Thoracic aorta (tissue), 2 donors: ENCODE results near the gene ZNF14. TPM values are rescaled to one million over a fixed set of nuclear protein-coding genes. Genes with fewer than 3 reads are reported as not detected.

Experiments used
- ATAC-seq: fragments of 150-250 bp; one replicate; pipeline ENCODE4 v1.8.0; 2017; ENCODE audit warnings: low read depth; ENCODE audit not compliant: insufficient number of reproducible peaks, low FRiP score
- DNase-seq: peaks from one replicate; pipeline ENCODE4 v3.0.0-alpha.2; 2020; ENCODE audit warnings: low spot score
- H3K27ac ChIP-seq, 2 donors: fragments of 200-600 bp; sonication (generic); 1 replicate in 1 of 2; 2 replicates in 1 of 2; pipeline ENCODE4 v1.5.1; 2016; ENCODE audit warnings: mild to moderate bottlenecking in 2 of 2, moderate library complexity in 2 of 2
- H3K27me3 ChIP-seq: fragments of 200-600 bp; sonication (generic); replicated peaks from 2 replicates; pipeline ENCODE4 v1.6.0; 2016; ENCODE audit warnings: mild to moderate bottlenecking; ENCODE audit not compliant: insufficient read depth
- H3K36me3 ChIP-seq: fragments of 200-600 bp; sonication (generic); one replicate; pipeline ENCODE4 v1.5.1; 2016
- H3K4me1 ChIP-seq, 2 donors: fragments of 200-600 bp; sonication (generic); 1 replicate in 1 of 2; 2 replicates in 1 of 2; pipeline versions ENCODE4 v1.5.1 to v1.6.0; 2016; ENCODE audit warnings: low read depth in 2 of 2, mild to moderate bottlenecking in 1 of 2; ENCODE audit not compliant: control insufficient read depth in 1 of 2
- H3K4me3 ChIP-seq: fragments of 200-600 bp; sonication (generic); 2 replicates; pipeline ENCODE4 v1.5.1; 2016; ENCODE audit warnings: mild to moderate bottlenecking
- H3K9me3 ChIP-seq: fragments of 200-600 bp; sonication (generic); 2 replicates; pipeline ENCODE4 v1.5.1; 2016
- total RNA-seq, 2 donors: library from RNA; depleted of rRNA; stranded (reverse); fragments of >200 nt; gene quantifications; one replicate each; pipeline versions ENCODE4 v1.1.0 to v1.2.3, GENCODE V29; 2016
- TF ChIP-seq, protein P1 (sequence below): fragments of 200-600 bp; sonication (generic); IDR thresholded peaks from one replicate; pipeline ENCODE4 v1.5.1; 2019; ENCODE audit warnings: antibody characterized with exemption

The ZNF14 gene
- total RNA-seq, 2 donors from 2014 or later, result 6.9 to 11.6 TPM

DNA sequence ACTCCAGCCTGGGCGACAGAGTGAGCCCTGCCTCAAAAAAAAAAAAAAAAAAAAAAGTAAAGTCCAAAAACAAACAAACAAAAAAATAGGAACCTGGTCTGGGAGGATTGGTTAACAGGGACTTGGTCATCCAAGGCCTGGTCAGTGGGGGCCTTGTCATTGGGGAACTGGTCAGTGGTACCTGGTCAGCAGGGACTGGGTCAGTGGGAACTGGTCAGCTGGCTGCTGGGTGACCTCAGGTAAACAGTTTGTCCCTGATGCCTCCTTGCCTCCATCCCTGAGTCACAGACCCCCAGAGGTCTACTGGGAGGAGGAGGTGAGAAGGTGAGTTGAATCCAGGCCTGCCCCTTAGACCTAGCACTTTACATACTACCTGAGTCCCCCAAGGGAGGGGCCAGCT lies 5.7 kb upstream of the ZNF14 start:
- H3K27me3 ChIP-seq, result no peaks in the 10 kb centered on the region
- no peaks in the 10 kb centered on the region for H3K9me3 ChIP-seq
- no peak overlapping the region for H3K4me3 ChIP-seq
- peaks cover 0 to 6% of the 10 kb centered on the region in 2 donors for H3K4me1 ChIP-seq
- TF ChIP-seq, protein P1, sequence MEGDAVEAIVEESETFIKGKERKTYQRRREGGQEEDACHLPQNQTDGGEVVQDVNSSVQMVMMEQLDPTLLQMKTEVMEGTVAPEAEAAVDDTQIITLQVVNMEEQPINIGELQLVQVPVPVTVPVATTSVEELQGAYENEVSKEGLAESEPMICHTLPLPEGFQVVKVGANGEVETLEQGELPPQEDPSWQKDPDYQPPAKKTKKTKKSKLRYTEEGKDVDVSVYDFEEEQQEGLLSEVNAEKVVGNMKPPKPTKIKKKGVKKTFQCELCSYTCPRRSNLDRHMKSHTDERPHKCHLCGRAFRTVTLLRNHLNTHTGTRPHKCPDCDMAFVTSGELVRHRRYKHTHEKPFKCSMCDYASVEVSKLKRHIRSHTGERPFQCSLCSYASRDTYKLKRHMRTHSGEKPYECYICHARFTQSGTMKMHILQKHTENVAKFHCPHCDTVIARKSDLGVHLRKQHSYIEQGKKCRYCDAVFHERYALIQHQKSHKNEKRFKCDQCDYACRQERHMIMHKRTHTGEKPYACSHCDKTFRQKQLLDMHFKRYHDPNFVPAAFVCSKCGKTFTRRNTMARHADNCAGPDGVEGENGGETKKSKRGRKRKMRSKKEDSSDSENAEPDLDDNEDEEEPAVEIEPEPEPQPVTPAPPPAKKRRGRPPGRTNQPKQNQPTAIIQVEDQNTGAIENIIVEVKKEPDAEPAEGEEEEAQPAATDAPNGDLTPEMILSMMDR, result no peak
- no peaks in the 10 kb centered on the region for H3K36me3 ChIP-seq
- no peak for ATAC-seq
- no peak for DNase-seq
- no peak overlapping the region for H3K27ac ChIP-seq

DNA sequence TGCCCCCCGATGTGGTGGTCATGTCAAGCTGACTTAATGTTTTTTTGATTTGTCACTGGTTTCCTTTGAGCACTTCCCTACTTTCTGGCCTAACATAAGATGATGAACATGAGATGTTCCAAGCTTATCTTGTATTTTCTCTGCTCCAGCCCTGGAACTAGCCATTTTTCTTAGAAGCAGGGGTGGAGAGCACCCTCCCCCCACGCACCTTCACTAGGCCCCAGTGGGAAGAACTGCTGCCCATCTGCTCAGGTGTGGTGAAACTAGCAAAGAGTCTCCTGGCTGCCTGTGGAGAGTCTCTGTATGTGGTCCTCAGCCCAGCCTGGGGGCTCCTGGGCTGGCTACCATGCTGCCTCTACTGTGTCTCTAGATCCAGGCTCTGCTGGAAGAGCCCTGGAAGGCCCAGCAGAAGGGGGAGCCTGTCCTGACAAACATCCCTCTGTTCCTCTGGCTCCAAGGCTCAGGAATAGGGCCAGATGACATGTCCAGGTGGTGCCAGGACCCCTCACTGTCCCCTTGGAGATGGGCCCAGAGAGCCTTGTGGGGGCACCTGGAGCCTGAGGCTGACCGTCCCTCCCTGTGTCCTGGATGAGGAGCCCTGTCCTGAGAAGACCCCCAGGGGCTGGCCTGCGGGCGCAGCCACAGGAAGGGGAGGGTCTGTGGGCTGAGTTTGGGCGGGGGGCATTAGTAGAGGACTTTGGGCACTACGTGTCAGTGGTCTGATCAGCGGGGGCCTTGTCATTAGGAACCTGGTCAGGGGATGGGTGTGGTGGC lies 4.8 kb upstream of the ZNF14 start:
- H3K4me1 ChIP-seq, result peaks cover 0 to 7% of the 10 kb centered on the region in 2 donors
- H3K9me3 ChIP-seq, result no peaks in the 10 kb centered on the region
- DNase-seq, result no peak
- H3K4me3 ChIP-seq, result no peak overlapping the region
- H3K27me3 ChIP-seq, result no peaks in the 10 kb centered on the region
- ATAC-seq, result no peak
- no peak overlapping the region for H3K27ac ChIP-seq
- TF ChIP-seq, protein P1, result no peak
- peaks cover 2% of the 10 kb centered on the region for H3K36me3 ChIP-seq

DNA sequence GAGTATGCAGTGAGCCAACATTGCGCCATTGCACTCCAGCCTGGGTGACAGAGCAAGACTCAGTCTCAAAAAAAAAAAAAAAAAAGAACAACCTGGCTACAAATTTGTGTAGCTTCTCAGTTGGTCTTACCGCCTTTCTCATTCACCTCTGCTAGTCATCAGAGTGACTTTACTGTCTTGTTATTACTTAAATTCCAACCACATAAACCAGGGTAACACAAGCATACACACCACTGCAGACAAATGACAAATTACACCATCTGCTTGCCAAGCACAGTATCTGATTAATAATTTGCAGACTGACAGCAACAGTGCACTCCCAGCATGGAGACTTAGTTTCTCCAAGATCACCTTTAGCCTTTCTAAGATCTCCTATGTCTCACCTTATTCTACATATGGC lies 11.0 kb downstream of the ZNF14 start:
- no peak overlapping the region for H3K4me3 ChIP-seq
- ATAC-seq, result no peak
- no peak for DNase-seq
- H3K9me3 ChIP-seq, result peaks cover 59% of the 10 kb centered on the region
- H3K4me1 ChIP-seq, result no peaks in the 10 kb centered on the region
- TF ChIP-seq, protein P1, result no peak
- no peak overlapping the region for H3K27ac ChIP-seq
- H3K27me3 ChIP-seq, result no peaks in the 10 kb centered on the region
- H3K36me3 ChIP-seq, result peaks cover 17% of the 10 kb centered on the region

DNA sequence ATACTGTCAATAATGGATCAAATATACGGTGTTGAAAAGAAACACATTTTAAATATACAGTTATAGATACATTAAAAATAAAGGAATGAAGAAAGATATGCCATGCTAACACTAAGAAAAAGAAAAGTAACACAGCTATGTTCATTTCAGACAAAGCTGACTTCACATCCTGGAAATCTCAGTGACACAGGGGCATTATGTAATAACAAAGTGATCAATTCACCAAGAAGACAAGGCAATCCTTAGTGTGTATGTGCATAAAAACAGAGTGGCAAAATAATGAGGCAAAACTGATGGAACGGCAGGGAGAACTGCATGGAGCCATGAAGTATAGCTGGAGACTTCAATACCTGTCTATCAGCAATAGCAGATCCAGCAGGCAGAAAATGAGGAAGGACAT lies 13.1 kb downstream of the ZNF14 start:
- Histone ChIP-seq H3K27ac (no peak overlapping the region), H3K36me3 (peaks cover 28% of the 10 kb centered on the region), H3K4me1 (no peaks in the 10 kb centered on the region), H3K4me3 (no peak overlapping the region), H3K27me3 (no peaks in the 10 kb centered on the region), H3K9me3 (peaks cover 80% of the 10 kb centered on the region)
- DNase-seq, result no peak
- TF ChIP-seq, protein P1, result no peak
- ATAC-seq, result no peak

DNA sequence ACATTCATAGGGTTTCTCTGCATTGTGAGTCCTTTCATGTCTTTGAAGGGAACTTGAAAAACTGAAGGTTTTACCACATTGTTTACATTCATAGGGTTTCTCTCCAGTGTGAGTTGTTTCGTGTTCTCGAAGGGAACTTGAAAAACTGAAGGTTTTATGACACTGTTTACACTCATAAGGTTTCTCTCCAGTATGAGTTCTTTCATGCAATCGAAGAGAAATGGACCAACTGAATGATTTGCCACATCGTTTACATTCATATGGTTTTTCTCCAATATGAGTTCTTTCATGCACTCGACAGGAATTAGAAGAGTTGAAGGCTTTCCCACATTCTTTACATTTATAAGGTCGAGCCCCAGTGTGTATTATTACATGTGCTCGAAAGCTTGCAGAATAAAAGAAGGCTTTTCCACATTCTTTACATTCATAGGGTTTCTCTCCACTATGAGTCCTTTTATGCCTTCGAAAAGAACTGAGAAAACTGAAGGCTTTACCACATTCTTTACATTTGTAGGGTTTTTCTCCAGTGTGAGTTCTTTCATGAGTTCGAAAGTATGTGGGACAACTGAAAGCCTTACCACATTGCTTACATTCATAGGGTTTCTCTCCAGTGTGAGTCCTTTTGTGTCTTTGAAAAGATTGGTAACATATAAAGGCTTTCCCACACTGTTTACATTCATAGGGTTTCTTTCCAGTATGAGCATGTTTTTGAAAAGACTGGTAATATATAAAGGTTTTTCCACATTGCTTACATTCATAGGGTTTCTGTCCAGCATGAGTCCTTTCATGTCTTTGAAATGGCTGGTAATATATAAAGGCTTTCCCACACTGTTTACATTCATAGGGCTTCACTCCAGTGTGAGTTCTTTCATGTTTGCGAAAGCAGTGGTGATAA lies 20.7 kb downstream of the ZNF14 start:
- DNase-seq, result no peak
- Histone ChIP-seq H3K9me3 (peaks cover 100% of the 10 kb centered on the region), H3K27me3 (no peaks in the 10 kb centered on the region), H3K27ac (no peak overlapping the region), H3K4me3 (peak overlapping the region; percentile 15), H3K36me3 (peaks cover 67% of the 10 kb centered on the region), H3K4me1 (no peaks in the 10 kb centered on the region)
- ATAC-seq, result no peak
- TF ChIP-seq, protein P1, result no peak
